ENCODE data around the gene PSMC3IP. TPM values are rescaled to one million over a fixed set of nuclear protein-coding genes. Genes with fewer than 3 reads are reported as not detected.
"Not testable (repeated sequence)": the region's sequence is repeated elsewhere in the genome, so short reads cannot be mapped to it uniquely, and the experiment has no call there.

The PSMC3IP gene
- total RNA-seq, 2 donors from 2014 or later, result 31.7 to 40.7 TPM

DNA sequence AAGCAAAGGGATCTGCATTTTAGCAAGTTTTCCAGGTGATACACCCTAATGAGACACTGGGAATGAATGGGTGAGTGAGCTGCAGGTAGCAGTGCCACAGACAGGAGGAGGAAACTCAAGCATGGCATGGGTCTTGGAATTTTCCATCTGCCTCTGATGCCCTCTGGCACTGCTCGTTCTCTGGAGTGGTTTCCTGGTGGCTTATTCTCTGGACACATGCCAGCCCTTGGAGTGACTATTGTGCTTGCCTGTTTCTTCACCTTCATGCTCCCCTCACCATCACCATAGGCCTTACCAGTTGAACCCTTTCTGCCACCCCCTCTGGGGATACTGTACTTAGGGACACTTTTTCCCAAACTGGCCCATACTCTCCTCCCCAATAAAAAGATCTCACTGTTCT, 14.0 kb downstream of the PSMC3IP start:
- ATAC-seq (replicated peaks in 1 of 2) (no peak), DNase-seq (no peak)
- no peaks in the 10 kb centered on the region for H3K27me3 Mint-ChIP-seq (ENCODE audit: low read depth)
- H3K4me1 Mint-ChIP-seq (ENCODE audit: low read depth), result peaks cover 51% of the 10 kb centered on the region
- no peaks in the 10 kb centered on the region for H3K9me3 Mint-ChIP-seq
- peaks cover 3 to 8% of the 10 kb centered on the region in 2 donors for H3K36me3 Mint-ChIP-seq (ENCODE audit: insufficient read depth in 2 of 2)
- peak overlapping the region; percentile 92 for H3K4me3 Mint-ChIP-seq
- H3K27ac Mint-ChIP-seq, result no peak overlapping the region

DNA sequence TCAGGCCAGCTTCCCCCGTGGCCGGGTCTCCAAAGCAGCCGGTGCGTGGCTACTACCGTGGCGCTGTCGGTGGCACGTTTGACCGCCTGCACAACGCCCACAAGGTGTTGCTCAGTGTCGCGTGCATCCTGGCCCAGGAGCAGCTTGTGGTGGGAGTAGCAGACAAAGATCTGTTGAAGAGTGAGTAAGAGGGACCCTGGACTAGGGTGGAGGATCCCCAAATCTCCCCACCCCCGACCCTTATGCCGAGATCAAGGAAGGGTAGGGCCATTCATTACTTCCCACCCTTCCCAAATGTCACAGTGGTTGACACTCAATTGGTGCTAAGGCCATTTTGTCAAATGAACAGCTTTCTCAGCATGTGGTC, 14.4 kb downstream of the PSMC3IP start:
- H3K36me3 Mint-ChIP-seq (ENCODE audit: insufficient read depth in 2 of 2), result peaks cover 3 to 8% of the 10 kb centered on the region in 2 donors
- DNase-seq (no peak), ATAC-seq (replicated peaks in 1 of 2) (no peak)
- peak overlapping the region; percentile 24 for H3K27ac Mint-ChIP-seq
- no peaks in the 10 kb centered on the region for H3K27me3 Mint-ChIP-seq (ENCODE audit: low read depth)
- peak overlapping the region; percentile 92 for H3K4me3 Mint-ChIP-seq
- no peaks in the 10 kb centered on the region for H3K9me3 Mint-ChIP-seq
- H3K4me1 Mint-ChIP-seq (ENCODE audit: low read depth), result peaks cover 49% of the 10 kb centered on the region

DNA sequence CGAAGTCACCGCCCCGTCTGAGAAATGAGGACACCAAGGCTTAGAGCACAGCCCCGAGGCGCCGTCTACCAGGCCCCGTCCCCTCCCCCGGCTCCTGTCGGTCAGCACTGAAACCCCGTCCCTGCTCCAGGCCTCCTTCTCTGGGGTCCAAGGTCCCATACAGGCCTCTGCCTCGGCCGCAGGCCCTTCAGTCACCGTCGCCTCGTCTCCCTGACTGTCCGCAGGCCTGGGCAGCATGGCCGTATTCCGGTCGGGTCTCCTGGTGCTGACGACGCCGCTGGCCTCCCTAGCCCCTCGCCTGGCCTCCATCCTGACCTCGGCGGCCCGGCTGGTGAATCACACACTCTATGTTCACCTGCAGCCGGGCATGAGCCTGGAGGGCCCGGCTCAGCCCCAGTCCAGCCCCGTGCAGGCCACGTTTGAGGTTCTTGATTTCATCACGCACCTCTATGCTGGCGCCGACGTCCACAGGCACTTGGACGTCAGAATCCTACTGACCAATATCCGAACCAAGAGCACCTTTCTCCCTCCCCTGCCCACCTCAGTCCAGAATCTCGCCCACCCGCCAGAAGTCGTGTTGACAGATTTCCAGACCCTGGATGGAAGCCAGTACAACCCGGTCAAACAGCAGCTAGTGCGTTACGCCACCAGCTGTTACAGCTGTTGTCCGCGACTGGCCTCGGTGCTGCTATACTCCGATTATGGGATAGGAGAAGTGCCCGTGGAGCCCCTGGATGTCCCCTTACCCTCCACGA, 15.0 kb downstream of the PSMC3IP start:
- H3K9me3 Mint-ChIP-seq, result no peaks in the 10 kb centered on the region
- peaks cover 44% of the 10 kb centered on the region for H3K4me1 Mint-ChIP-seq (ENCODE audit: low read depth)
- peaks cover 1 to 5% of the 10 kb centered on the region in 2 donors for H3K36me3 Mint-ChIP-seq (ENCODE audit: insufficient read depth in 2 of 2)
- ATAC-seq (replicated peaks in 1 of 2) (peak; percentile 10 to 14), DNase-seq (peak; percentile 32 to 39)
- H3K27ac Mint-ChIP-seq, result peak overlapping the region; percentile 91
- H3K4me3 Mint-ChIP-seq, result peak overlapping the region; percentile 92
- no peaks in the 10 kb centered on the region for H3K27me3 Mint-ChIP-seq (ENCODE audit: low read depth)

DNA sequence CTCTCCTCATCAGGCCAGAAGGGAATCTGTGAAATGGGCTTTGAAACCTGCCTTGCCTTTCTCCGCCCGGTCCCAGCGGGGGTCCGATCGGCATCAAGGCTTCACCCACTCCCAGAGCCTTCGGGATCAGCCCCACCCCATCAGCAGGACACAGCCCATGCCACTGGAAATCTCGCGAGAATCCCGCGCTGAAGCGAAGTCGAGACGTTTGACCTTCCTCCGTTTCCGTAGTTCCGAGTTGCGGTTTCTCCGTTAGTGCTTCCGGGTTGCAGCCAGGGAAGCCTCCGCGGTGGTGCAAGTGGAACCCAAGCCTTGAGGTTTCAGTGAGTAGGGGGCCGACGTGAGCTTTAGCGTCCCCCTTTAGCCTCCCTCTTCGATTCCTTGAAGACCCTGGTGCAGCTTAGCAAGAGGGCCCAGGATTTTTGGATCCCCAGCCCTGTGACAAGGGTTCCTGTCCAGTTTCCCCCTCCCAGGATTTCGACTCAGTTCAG, 15.6 kb downstream of the PSMC3IP start, which contains the start of gene COASY:
TSS of gene COASY (plus strand) at position 252 of the 491 bp plus-strand sequence. CDS start 475 bp downstream, outside the sequence.
- Mint-ChIP-seq H3K36me3 (ENCODE audit: insufficient read depth in 2 of 2) (peaks cover 1 to 5% of the 10 kb centered on the region in 2 donors), H3K27me3 (ENCODE audit: low read depth) (no peaks in the 10 kb centered on the region), H3K9me3 (no peaks in the 10 kb centered on the region), H3K27ac (peak within 1 kb of the TSS; percentile 91), H3K4me3 (peak within 1 kb of the TSS; percentile 92), H3K4me1 (ENCODE audit: low read depth) (peaks cover 43% of the 10 kb centered on the region)
- DNase-seq (peak; percentile 94 to 96), ATAC-seq (replicated peaks in 1 of 2) (peak; percentile 78 to 82)

- H3K36me3 Mint-ChIP-seq (ENCODE audit: insufficient read depth in 2 of 2), result peaks cover 1 to 2% of the 10 kb centered on the region in 2 donors
- DNase-seq (no peak), ATAC-seq (replicated peaks in 1 of 2) (no peak)
- peak overlapping the region; percentile 22 for H3K27ac Mint-ChIP-seq
- H3K27me3 Mint-ChIP-seq (ENCODE audit: low read depth), result no peaks in the 10 kb centered on the region
- H3K9me3 Mint-ChIP-seq, result no peaks in the 10 kb centered on the region
- peaks cover 44% of the 10 kb centered on the region for H3K4me1 Mint-ChIP-seq (ENCODE audit: low read depth)
- H3K4me3 Mint-ChIP-seq, result peak overlapping the region; percentile 66 to 92
These were observed 17.3 kb downstream of the PSMC3IP start for GRCh38 chr17:42560246-42560645.

- no peaks in the 10 kb centered on the region for H3K9me3 Mint-ChIP-seq
- peaks cover 1 to 2% of the 10 kb centered on the region in 2 donors for H3K36me3 Mint-ChIP-seq (ENCODE audit: insufficient read depth in 2 of 2)
- no peak overlapping the region for H3K4me3 Mint-ChIP-seq
- DNase-seq (no peak), ATAC-seq (replicated peaks in 1 of 2) (no peak)
- H3K27ac Mint-ChIP-seq, result no peak overlapping the region
- H3K27me3 Mint-ChIP-seq (ENCODE audit: low read depth), result no peaks in the 10 kb centered on the region
- H3K4me1 Mint-ChIP-seq (ENCODE audit: low read depth), result peaks cover 39% of the 10 kb centered on the region
These were observed 18.5 kb downstream of the PSMC3IP start for GRCh38 chr17:42559075-42559474.

GRCh38 chr17:42555961-42556617, 21.4 kb downstream of the PSMC3IP start:
- H3K9me3 Mint-ChIP-seq; DNase-seq; H3K36me3 Mint-ChIP-seq (ENCODE audit: insufficient read depth in 2 of 2); H3K27me3 Mint-ChIP-seq (ENCODE audit: low read depth); H3K27ac Mint-ChIP-seq: not testable (repeated sequence)
- peak in 1 of 2 donors; percentile 17 for ATAC-seq (replicated peaks in 1 of 2)
- Mint-ChIP-seq H3K4me3 (peak overlapping the region; percentile 88 to 94), H3K4me1 (ENCODE audit: low read depth) (peaks cover 22% of the 10 kb centered on the region)

DNA sequence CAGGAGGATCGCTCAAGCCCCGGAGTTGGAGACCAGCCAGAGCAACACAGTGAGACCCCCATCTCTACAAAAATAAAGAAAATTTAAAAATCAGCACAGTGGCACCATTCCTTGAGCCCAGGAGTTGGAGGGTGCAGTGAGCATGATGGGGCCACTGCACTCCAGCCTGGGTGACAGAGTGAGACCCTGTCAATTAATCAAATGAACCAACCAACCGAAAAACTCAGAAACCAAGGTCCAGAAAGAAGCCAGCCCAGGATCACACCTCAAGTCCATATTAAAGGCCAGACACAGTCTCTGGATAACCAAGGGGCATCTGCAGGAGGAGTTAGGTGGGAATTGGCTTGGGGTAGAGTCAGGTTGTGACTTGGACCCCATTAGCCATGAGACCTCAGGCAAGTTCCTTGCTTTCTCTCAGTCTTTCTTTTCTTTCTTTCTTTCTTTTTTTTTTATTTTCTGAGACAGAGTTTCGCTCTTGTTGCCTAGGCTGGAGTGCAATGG, 22.4 kb downstream of the PSMC3IP start:
- Mint-ChIP-seq H3K4me3 (peak overlapping the region; percentile 88 to 94), H3K36me3 (ENCODE audit: insufficient read depth in 2 of 2) (no peaks in the 10 kb centered on the region), H3K9me3 (no peaks in the 10 kb centered on the region), H3K4me1 (ENCODE audit: low read depth) (peaks cover 21% of the 10 kb centered on the region), H3K27ac (peak overlapping the region; percentile 90), H3K27me3 (ENCODE audit: low read depth) (no peaks in the 10 kb centered on the region)
- no peak for DNase-seq
- peak; percentile 1 to 2 for ATAC-seq (replicated peaks in 1 of 2)

DNA sequence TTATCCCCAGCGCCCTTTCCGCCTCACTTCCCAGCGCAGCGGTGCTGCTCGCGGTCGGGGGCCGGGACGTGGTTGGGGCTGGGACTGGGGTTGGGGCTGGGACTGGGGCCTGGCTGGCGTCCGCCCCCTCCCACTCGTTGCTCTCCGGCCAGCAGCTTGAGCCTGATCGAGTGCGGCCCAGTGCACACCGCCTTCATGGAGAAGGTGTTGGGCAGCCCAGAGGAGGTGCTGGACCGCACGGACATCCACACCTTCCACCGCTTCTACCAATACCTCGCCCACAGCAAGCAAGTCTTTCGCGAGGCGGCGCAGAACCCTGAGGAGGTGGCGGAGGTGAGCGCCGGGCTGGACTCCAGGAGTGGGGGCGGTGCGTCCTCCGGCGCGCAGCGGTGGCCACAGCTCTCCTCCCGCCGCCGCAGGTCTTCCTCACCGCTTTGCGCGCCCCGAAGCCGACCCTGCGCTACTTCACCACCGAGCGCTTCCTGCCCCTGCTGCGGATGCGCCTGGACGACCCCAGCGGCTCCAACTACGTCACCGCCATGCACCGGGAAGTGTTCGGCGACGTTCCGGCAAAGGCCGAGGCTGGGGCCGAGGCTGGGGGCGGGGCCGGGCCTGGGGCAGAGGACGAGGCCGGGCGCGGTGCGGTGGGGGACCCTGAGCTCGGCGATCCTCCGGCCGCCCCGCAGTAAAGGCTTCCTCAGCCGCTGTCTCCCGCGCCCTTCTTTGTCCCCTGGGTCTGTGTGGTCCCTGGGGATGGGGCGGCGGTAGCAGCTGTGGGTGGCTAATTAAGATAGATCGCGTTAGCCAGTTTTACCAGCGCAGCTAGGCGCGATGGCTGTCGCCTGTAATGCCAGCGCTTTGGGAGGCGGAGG, 23.0 kb downstream of the PSMC3IP start:
- Mint-ChIP-seq H3K4me3 (peak overlapping the region; percentile 88 to 94), H3K27ac (peak overlapping the region; percentile 90), H3K4me1 (ENCODE audit: low read depth) (peaks cover 21% of the 10 kb centered on the region)

DNA sequence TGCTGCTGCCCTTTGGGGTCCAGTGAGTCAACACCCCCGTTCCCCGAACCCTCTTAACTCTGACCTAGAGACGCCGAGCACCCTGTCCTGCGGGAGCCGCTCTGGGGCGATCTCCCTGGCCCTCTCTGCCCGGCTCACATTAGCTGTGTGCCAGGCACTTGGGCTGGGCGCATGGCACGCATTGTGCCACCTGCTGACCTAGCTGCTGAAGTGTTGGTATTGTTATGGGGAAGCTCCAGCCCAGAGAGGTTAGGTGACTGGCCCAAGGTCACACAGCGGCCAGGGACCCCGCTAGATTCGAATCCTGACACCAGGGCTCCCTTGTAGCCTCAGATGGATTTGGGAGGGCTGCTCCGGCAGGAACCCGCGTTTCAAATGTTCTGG, 23.7 kb downstream of the PSMC3IP start:
- no peaks in the 10 kb centered on the region for H3K27me3 Mint-ChIP-seq (ENCODE audit: low read depth)
- DNase-seq (peak in 1 of 2 donors; percentile 16), ATAC-seq (replicated peaks in 1 of 2) (no peak)
- peak overlapping the region; percentile 88 to 94 for H3K4me3 Mint-ChIP-seq
- no peak overlapping the region for H3K27ac Mint-ChIP-seq
- H3K4me1 Mint-ChIP-seq (ENCODE audit: low read depth), result peaks cover 27% of the 10 kb centered on the region
- H3K36me3 Mint-ChIP-seq (ENCODE audit: insufficient read depth in 2 of 2), result no peaks in the 10 kb centered on the region
- no peaks in the 10 kb centered on the region for H3K9me3 Mint-ChIP-seq

More for the DNA sequence above, 23.0 kb downstream of the PSMC3IP start:
- DNase-seq (peak; percentile 84 to 89), ATAC-seq (replicated peaks in 1 of 2) (peak; percentile 90 to 91)
- H3K27me3 Mint-ChIP-seq (ENCODE audit: low read depth), result no peaks in the 10 kb centered on the region
- H3K36me3 Mint-ChIP-seq (ENCODE audit: insufficient read depth in 2 of 2), result no peaks in the 10 kb centered on the region
- no peaks in the 10 kb centered on the region for H3K9me3 Mint-ChIP-seq

GRCh38 chr17:42553161-42553818, 24.2 kb downstream of the PSMC3IP start:
- Mint-ChIP-seq H3K27me3 (ENCODE audit: low read depth) (no peaks in the 10 kb centered on the region), H3K4me1 (ENCODE audit: low read depth) (peaks cover 30% of the 10 kb centered on the region), H3K36me3 (ENCODE audit: insufficient read depth in 2 of 2) (no peaks in the 10 kb centered on the region), H3K4me3 (peak overlapping the region; percentile 88 to 94), H3K9me3 (no peaks in the 10 kb centered on the region), H3K27ac (no peak overlapping the region)
- ATAC-seq (replicated peaks in 1 of 2), result no peak
- DNase-seq, result no peak

GRCh38 chr17:42552736-42553135, 24.8 kb downstream of the PSMC3IP start, which contains the start of gene HSD17B1:
Gene HSD17B1 (plus strand): TSS chr17:42552923. CDS start chr17:42552934, 11 bp downstream.
- Mint-ChIP-seq H3K4me3 (peak within 1 kb of the TSS; percentile 88 to 94), H3K4me1 (ENCODE audit: low read depth) (peaks cover 30% of the 10 kb centered on the region)
- not testable (repeated sequence) for ATAC-seq (replicated peaks in 1 of 2); H3K27me3 Mint-ChIP-seq (ENCODE audit: low read depth); H3K9me3 Mint-ChIP-seq; H3K27ac Mint-ChIP-seq; DNase-seq; H3K36me3 Mint-ChIP-seq (ENCODE audit: insufficient read depth in 2 of 2)
